GM18873 (cell line): ENCODE data around the gene TNS2.
"Not testable (repeated sequence)": the region's sequence is repeated elsewhere in the genome, so short reads cannot be mapped to it uniquely, and the experiment has no call there.

Experiments
- ATAC-seq: cut with Tn5 transposase; IDR thresholded peaks from one replicate; pipeline ENCODE4 v1.9.1; 2021; ENCODE audit warnings: mild to moderate bottlenecking, moderate library complexity, moderate number of reproducible peaks; ENCODE audit not compliant: unreplicated experiment, low FRiP score

TNS2 gene

GRCh38 chr12:53105712-53106439 is 56.0 kb downstream of the TNS2 start:
- no peak for ATAC-seq

- ATAC-seq, result no peak
Observed at GRCh38 chr12:53107122-53107521, 57.3 kb downstream of the TNS2 start.

GRCh38 chr12:53112431-53112830 is 62.6 kb downstream of the TNS2 start:
- ATAC-seq, result not testable (repeated sequence)

GRCh38 chr12:53113136-53113705 is 63.4 kb downstream of the TNS2 start:
- no peak for ATAC-seq

GRCh38 chr12:53113951-53114350 is 64.1 kb downstream of the TNS2 start:
- ATAC-seq, result no peak
